ENCODE measurements around the gene CDRT15L2. TPM values are rescaled to one million over a fixed set of nuclear protein-coding genes. Genes with fewer than 3 reads are reported as not detected.
"Not testable (repeated sequence)": the region's sequence is repeated elsewhere in the genome, so short reads cannot be mapped to it uniquely, and the experiment has no call there.

CDRT15L2 gene
- total RNA-seq, 2 experiments from 2014 or later, result not detected

GRCh38 chr17:20559018-20559417, 20.5 kb upstream of the CDRT15L2 start:
- not testable (repeated sequence) for ATAC-seq (ENCODE audit: low read depth); DNase-seq; H3K4me3 Mint-ChIP-seq

GRCh38 chr17:20562587-20562986, 16.9 kb upstream of the CDRT15L2 start:
- Mint-ChIP-seq H3K27ac (no peak overlapping the region), H3K4me1 (no peaks in the 10 kb centered on the region), H3K9me3 (no peaks in the 10 kb centered on the region), H3K36me3 (no peaks in the 10 kb centered on the region), H3K27me3 (peaks cover 7% of the 10 kb centered on the region), H3K4me3 (no peak overlapping the region)
- ATAC-seq (ENCODE audit: low read depth), result no peak
- DNase-seq, result no peak
- POLR2A ChIA-PET, result no interaction called here

More at GRCh38 chr17:20559018-20559417, 20.5 kb upstream of the CDRT15L2 start:
- H3K9me3 Mint-ChIP-seq, H3K27ac Mint-ChIP-seq, H3K36me3 Mint-ChIP-seq, H3K4me1 Mint-ChIP-seq, H3K27me3 Mint-ChIP-seq, POLR2A ChIA-PET: not testable (repeated sequence)

- ATAC-seq (ENCODE audit: low read depth); H3K27ac Mint-ChIP-seq; H3K27me3 Mint-ChIP-seq; DNase-seq; H3K4me3 Mint-ChIP-seq; H3K36me3 Mint-ChIP-seq; POLR2A ChIA-PET; H3K9me3 Mint-ChIP-seq; H3K4me1 Mint-ChIP-seq: not testable (repeated sequence)
Measured at GRCh38 chr17:20565245-20565644, 14.3 kb upstream of the CDRT15L2 start.

- Mint-ChIP-seq H3K36me3 (no peaks in the 10 kb centered on the region), H3K9me3 (no peaks in the 10 kb centered on the region), H3K27ac (no peak overlapping the region), H3K4me1 (no peaks in the 10 kb centered on the region), H3K27me3 (peaks cover 5% of the 10 kb centered on the region), H3K4me3 (no peak overlapping the region)
- POLR2A ChIA-PET, result no interaction called here
- ATAC-seq (ENCODE audit: low read depth) (no peak), DNase-seq (no peak)
Measured at GRCh38 chr17:20565711-20566110, 13.8 kb upstream of the CDRT15L2 start.

GRCh38 chr17:20566736-20567135, 12.8 kb upstream of the CDRT15L2 start:
- POLR2A ChIA-PET, result not testable (repeated sequence)

GRCh38 chr17:20567421-20567820, 12.1 kb upstream of the CDRT15L2 start:
- H3K9me3 Mint-ChIP-seq; DNase-seq; H3K36me3 Mint-ChIP-seq; ATAC-seq (ENCODE audit: low read depth); H3K27me3 Mint-ChIP-seq; H3K4me3 Mint-ChIP-seq; POLR2A ChIA-PET; H3K4me1 Mint-ChIP-seq; H3K27ac Mint-ChIP-seq: not testable (repeated sequence)

More at GRCh38 chr17:20566736-20567135, 12.8 kb upstream of the CDRT15L2 start:
- not testable (repeated sequence) for H3K4me1 Mint-ChIP-seq; H3K9me3 Mint-ChIP-seq; H3K4me3 Mint-ChIP-seq; H3K27ac Mint-ChIP-seq; ATAC-seq (ENCODE audit: low read depth); H3K36me3 Mint-ChIP-seq; DNase-seq; H3K27me3 Mint-ChIP-seq

GRCh38 chr17:20568604-20569003, 10.9 kb upstream of the CDRT15L2 start:
- not testable (repeated sequence) for ATAC-seq (ENCODE audit: low read depth); DNase-seq

GRCh38 chr17:20571653-20572052, 7.9 kb upstream of the CDRT15L2 start:
- H3K9me3 Mint-ChIP-seq; DNase-seq; H3K4me3 Mint-ChIP-seq; H3K4me1 Mint-ChIP-seq; POLR2A ChIA-PET; H3K36me3 Mint-ChIP-seq; H3K27ac Mint-ChIP-seq; H3K27me3 Mint-ChIP-seq; ATAC-seq (ENCODE audit: low read depth): not testable (repeated sequence)

More at GRCh38 chr17:20568604-20569003, 10.9 kb upstream of the CDRT15L2 start:
- H3K4me3 Mint-ChIP-seq, H3K4me1 Mint-ChIP-seq, H3K27me3 Mint-ChIP-seq, H3K9me3 Mint-ChIP-seq, POLR2A ChIA-PET, H3K27ac Mint-ChIP-seq, H3K36me3 Mint-ChIP-seq: not testable (repeated sequence)

- ATAC-seq (ENCODE audit: low read depth), result not testable (repeated sequence)
Measured at GRCh38 chr17:20573216-20573615, 6.3 kb upstream of the CDRT15L2 start.

GRCh38 chr17:20575071-20575470, 4.5 kb upstream of the CDRT15L2 start:
- not testable (repeated sequence) for H3K9me3 Mint-ChIP-seq, H3K27ac Mint-ChIP-seq

More at GRCh38 chr17:20573216-20573615, 6.3 kb upstream of the CDRT15L2 start:
- H3K4me1 Mint-ChIP-seq, POLR2A ChIA-PET, H3K27ac Mint-ChIP-seq, H3K4me3 Mint-ChIP-seq, H3K9me3 Mint-ChIP-seq, H3K27me3 Mint-ChIP-seq, H3K36me3 Mint-ChIP-seq, DNase-seq: not testable (repeated sequence)

GRCh38 chr17:20583891-20584577, 4.5 kb downstream of the CDRT15L2 start:
- DNase-seq; H3K4me1 Mint-ChIP-seq; ATAC-seq (ENCODE audit: low read depth); POLR2A ChIA-PET; H3K4me3 Mint-ChIP-seq; H3K27me3 Mint-ChIP-seq; H3K36me3 Mint-ChIP-seq; H3K27ac Mint-ChIP-seq; H3K9me3 Mint-ChIP-seq: not testable (repeated sequence)

More at GRCh38 chr17:20575071-20575470, 4.5 kb upstream of the CDRT15L2 start:
- H3K4me3 Mint-ChIP-seq; H3K27me3 Mint-ChIP-seq; POLR2A ChIA-PET; H3K4me1 Mint-ChIP-seq; DNase-seq; ATAC-seq (ENCODE audit: low read depth); H3K36me3 Mint-ChIP-seq: not testable (repeated sequence)

GRCh38 chr17:20588744-20589453, 9.4 kb downstream of the CDRT15L2 start:
- H3K27ac Mint-ChIP-seq; ATAC-seq (ENCODE audit: low read depth); H3K4me3 Mint-ChIP-seq; DNase-seq; H3K36me3 Mint-ChIP-seq; H3K4me1 Mint-ChIP-seq; POLR2A ChIA-PET; H3K9me3 Mint-ChIP-seq: not testable (repeated sequence)
- H3K27me3 Mint-ChIP-seq, result peaks cover 17% of the 10 kb centered on the region

- DNase-seq; H3K27ac Mint-ChIP-seq; H3K36me3 Mint-ChIP-seq; POLR2A ChIA-PET; H3K4me1 Mint-ChIP-seq; H3K4me3 Mint-ChIP-seq; H3K9me3 Mint-ChIP-seq; ATAC-seq (ENCODE audit: low read depth): not testable (repeated sequence)
- H3K27me3 Mint-ChIP-seq, result peaks cover 17% of the 10 kb centered on the region
Measured at GRCh38 chr17:20589454-20589810, 9.9 kb downstream of the CDRT15L2 start.

GRCh38 chr17:20591040-20591439, 11.5 kb downstream of the CDRT15L2 start:
- POLR2A ChIA-PET; H3K4me1 Mint-ChIP-seq; DNase-seq; H3K4me3 Mint-ChIP-seq; H3K27ac Mint-ChIP-seq; H3K36me3 Mint-ChIP-seq; ATAC-seq (ENCODE audit: low read depth); H3K9me3 Mint-ChIP-seq: not testable (repeated sequence)
- H3K27me3 Mint-ChIP-seq, result peaks cover 17% of the 10 kb centered on the region
